Stimulated activated CD8-positive, alpha-beta memory T cell treated with anti-CD3 and anti-CD28 coated beads, Interleukin-7, amount 100 ng/mL, for 24 hours (primary cell): Measurements from ENCODE around the gene WEE2.
"Not testable (repeated sequence)": the region's sequence is repeated elsewhere in the genome, so short reads cannot be mapped to it uniquely, and the experiment has no call there.

Source experiments
- DNase-seq: peaks from one replicate; pipeline ENCODE4 v3.0.0-alpha.2; 2020; ENCODE audit warnings: low read depth

Gene WEE2

DNA sequence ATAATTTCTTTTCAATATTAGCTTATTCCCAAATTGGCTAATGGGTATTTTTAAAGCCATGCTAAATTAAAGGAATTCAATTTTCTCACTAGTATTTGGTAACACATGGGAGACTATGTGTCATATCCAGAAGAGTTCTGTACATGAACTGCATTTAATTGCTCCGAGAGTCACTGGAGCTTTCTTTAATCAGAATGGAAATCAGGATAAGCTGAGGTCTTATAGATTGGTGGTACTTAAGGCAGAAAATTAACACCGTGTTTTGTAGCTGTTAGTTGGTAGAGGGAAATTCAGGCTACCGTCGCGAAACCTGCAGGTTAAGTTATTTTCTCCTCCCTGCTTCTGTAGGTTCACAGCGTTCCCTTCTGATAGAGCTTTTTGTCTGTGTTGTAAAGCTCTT lies at the start of gene WEE2:
Gene WEE2 (plus strand): TSS at position 3 of the 400 bp plus-strand sequence. CDS start 406 bp downstream, outside the sequence.
- DNase-seq = no peak

DNA sequence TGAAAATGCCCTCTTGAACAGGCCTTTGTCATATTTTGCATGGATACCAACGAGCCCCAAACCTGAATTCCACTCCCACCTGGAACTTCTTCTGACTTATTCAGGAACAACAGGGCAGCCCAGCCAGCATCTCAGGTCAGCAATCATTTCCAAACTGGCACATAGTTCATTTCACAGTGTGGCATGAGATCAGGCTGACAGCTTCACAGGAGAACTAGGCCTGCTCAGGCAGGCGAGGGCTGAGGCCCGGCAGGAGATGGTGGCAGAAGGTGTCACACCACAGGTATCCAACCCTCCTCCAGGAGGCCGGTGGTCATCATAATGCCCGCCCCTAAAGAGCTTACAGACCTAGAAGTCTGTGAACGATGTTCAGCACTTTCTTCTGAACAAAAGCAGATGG lies 48.7 kb upstream of the WEE2 start:
- DNase-seq = no peak

DNA sequence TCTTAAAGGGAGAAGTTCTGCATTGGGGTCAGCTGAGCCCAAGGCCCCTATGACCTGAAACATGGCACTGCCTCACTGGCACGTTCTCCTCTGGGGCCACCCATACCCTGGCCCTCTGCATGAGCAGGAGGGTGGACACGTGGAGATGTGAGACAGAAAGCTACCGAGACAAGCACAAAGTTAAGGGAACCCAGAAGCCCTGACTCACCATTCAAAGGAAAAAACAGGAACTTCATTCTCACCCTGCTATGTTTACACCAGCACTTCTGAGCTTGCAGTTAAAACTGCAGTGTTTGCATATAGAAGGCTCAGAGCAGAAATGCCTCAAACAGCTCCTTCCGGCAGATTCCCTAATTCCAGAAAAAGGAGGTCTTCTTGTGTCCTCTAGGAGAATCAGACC lies 47.9 kb upstream of the WEE2 start:
- no peak for DNase-seq

DNA sequence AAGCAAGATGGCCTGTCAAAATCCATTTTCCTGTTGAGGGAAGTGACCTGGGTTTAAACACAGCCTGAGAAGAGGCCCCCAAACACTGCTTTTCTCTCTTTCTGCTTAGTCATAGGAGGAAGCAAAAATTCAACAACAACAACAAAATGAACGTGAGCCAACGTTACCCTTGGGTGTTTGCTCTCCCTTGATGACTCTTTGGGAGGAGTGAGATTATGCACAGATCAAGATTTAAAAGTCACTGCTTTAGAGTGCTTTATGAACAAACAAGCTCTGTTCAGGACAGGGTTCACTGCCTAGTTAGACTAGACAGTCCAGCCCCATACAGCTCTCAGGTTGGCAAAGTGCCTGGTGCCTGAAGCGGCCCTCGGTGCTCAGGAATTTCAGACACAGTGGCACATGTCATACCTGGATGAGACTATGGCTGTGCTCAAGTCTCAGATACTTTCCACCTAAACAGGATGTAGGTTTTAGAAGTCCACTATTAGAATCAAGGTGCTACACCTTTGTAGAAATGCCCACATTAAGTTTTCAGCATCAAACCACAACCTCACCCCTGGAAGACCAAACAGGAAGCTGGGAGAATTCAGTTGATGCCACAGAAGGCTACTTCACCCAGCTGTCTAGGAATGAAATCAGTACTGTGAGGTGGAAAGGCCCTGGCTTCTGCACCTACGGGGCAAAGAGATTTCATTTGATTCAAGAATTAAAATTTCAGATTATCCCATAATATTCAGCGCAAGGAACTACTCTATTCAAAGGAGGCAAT lies 44.9 kb upstream of the WEE2 start:
- no peak for DNase-seq

DNA sequence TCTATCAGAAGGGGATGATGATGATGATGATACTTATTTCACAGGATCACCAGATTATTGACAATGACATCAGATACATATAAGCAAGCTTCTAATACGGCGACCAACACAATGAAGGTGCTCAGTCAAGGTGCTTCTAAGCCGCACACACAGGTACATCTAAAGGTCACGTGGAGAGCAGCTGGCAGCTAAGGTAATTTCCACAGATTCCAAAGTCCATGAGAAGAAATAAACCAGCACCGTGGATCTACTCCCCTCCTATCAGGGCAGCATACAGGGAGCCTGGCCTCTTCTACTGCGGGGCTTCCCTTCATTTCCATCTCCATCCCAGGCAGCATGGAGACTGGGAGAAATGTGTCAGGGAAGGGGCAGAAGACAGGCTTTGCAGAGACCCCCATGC lies 43.7 kb upstream of the WEE2 start:
- no peak for DNase-seq

DNA sequence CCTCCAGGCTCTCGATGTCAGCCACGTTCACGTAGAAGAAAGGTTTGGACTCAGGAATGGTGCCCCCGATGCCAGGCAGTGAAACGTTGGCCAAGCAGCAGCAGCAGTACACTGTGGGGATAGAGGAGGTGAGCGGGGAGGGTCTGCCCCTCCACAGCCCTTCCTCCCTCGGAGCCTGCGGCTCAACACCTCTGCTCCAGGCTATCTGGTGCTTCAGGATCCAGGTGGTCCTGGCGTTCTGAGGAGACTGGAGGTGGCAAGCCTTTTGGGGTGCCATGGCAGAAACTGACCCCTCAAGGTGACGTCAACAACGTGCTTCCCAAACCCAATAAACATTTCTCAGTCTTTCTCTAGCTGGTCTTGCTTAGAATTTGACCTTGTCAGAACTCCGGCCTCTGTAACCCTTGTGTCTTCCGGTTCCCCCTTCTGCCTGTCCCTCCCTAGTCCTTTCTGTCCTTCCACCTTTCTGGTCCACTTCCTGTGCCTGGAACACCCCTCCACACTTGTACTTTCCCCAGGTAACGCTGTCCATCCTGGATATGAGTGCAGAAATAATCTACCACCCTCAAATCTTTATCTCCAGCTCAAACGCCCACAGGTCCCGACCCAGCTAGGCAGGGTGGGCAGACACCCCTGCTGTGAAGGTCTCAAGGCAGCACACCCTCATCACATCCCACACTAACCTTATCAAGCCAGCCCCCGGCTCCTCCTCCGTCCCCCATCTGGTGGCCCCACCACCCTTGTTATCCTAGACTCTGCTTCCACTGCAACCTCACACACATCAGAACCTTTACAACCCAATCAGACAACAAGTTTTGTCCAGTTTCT lies 42.7 kb upstream of the WEE2 start:
- DNase-seq = no peak

DNA sequence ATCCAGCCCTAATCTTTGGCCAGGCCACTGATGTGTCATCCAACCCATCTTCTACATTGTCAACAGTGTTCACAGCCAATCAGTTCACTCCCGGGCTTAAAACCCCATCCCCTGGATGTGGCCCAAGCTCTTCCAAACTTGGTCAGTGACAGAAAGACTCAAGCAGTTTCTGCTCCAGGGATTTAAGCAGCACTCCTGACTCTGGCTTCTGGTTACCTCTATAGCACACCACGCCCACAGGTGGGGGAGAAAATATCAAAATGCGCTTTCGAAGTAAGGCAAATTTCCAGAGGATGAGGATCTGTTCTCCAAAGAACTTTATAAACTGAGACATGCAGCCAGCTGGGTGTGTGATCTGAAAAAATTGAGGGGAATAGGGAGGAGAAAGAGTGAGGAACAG lies 42.1 kb upstream of the WEE2 start:
- DNase-seq = no peak

DNA sequence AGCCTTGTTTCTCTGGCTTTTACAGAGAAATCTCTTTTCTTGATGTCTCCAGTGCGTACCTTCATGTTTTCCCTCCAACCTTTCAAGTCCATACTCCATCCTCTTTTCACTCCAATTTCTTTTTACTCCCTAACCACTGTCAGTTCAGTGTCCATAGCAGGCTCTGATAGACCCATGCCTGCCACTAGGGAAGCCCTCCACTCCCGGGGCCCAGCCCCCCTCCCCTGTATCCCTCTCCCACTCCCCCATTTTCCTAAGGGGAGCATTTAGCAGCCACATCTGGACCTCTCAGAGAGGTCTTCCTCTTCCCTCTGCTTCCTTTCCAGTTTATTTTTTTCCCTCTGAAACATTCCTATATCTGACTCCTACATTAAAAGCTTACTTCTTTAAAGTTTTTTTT lies 39.3 kb upstream of the WEE2 start:
- DNase-seq = no peak

DNA sequence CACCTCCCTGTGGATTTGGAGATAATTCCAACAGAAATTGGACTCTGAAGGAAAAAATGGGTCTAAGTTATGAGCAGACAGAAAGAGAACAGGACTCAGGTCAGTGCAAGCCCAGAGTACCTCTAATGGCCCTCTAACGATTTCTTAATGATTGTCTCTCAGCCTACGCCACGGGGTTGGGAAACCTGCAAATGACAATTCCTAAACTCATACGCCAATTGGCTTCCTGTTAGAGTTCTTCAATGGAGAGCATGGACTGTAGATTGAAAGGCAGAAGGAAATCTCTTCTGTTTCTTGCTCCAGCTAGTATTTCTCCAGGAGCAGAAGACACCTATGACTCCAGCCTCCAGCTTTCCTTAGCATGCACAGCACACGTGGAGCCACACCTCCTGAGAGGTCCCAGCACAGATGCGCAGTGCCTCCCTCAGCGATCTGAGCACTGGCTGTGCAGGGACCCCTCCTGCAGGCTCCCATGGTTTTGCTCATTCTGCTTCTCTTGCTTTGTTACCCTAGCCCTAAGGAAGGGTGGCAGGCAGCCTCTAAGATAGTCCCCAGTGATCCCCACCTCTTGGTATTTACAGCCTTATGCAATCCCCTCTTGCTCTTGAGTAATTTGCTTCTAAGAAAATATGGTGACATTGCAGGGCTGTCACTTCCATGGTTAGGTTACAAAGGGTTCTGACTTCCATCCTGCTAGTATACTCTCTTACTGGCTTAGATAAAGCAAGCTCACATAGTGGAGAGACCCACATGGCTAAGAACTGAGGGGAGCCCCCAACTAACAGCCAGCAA lies 36.3 kb upstream of the WEE2 start:
- DNase-seq = no peak

DNA sequence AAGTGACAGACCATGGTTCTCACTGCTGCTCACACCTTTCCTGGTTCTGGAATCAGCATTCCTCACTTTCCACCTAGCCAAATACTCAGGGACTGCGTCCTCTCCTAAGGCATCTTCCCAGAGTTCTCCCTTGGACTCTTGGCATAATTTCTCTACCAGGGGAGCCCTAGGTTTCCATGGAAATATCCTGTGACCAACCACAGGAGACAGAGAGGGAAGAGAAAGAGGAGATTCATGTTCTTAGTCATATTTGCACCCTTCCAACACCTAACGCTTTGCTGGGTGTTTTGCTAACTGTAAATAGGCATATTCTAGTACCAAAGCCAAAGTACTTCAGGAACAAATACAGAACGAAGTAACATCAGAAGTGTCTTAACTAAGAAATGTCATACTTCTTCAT lies 34.8 kb upstream of the WEE2 start:
- DNase-seq = no peak

DNA sequence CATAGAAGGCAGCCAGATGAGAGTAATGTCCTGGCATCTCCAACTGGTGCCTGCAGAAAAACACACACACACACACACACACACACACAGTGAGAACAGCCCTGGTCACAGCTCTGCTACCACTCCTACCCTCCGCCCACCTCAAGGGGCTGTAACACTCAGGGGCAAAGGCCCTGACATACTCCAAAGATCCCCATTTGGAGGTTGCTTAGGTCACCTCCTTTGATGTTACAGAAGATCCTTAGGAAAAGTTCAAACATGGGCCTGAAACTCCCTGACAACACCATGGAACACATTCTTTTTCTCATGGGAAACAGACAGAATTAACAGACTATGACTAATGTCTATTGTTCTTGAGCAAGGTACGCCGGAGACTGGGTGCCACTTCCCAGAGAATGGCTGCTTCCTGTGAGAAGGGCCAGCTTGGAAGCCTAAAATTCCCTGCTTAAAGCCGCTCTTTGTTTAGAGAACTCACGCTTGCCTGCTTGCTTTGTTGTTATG lies 33.9 kb upstream of the WEE2 start:
- DNase-seq = no peak

DNA sequence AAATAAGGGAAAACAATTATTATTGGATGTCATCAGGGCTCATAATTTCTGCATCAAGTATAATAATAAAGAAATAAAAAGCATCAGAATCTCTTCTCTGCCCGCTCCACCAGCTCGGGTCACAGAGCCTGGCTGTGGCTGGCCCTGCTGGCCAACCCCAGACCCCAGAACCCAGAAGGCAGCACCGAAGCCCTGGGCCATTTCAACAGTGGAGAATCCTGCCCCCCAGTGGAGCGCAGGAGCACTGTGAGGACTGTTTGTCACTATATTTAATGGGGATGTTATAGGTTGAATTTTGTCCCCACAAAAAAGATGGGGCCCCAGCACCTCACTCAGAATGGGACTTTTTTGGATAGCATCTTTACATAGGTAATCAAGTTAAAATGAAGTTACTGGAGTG lies 33.5 kb upstream of the WEE2 start:
- no peak for DNase-seq

DNA sequence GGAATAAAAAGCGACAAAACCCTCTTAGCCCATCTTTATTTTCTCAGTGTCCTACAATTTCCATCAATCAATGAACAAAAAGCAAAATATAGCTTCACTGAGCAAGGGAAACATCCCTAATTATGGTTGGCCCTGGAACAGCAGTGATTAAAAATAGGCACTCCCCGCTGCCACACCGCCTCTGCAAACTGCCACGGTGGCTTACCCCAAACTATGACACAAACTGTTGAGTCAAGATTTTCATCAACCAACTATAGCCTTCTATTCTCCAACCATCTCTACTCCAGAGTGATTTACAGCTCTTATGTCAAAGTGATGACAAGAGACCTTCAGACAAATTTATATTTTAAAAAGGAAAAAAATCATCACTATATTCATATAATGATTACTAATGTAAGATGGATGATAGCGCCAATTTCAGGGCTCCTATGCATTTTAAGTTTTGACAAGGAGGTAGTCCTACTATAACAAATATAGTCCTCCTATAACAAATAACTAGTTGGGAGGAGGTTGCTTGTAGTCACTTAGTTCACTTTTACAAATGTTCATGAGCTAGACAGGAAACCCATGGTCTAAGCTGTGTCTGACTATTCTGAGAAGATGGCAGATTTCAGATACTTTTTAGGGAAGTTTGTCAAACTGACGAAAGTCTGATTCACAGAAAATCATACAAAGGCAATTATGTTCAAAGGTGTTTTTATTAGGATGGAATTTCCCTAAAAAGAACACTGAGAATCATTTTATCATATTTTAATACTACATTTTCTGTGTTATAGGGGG lies 32.5 kb upstream of the WEE2 start:
- DNase-seq = no peak

DNA sequence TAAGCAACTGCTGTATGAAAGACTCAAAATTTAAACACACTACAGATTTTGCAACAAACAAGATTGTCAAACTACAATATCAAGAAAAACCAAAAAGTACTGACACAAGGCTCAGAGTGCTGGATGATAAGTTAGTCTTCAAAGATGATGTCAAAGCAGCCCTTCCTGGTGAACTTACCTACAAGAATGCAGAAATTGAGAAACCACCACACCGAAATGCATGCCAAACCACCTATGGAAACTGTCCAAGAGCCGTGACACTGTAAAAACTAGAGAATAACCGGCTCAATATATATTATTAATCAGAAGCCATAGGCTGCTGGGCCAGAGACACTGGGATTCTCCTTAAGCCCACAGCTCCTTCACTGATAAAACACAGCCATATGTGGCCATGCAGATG lies 31.5 kb upstream of the WEE2 start:
- DNase-seq = no peak

DNA sequence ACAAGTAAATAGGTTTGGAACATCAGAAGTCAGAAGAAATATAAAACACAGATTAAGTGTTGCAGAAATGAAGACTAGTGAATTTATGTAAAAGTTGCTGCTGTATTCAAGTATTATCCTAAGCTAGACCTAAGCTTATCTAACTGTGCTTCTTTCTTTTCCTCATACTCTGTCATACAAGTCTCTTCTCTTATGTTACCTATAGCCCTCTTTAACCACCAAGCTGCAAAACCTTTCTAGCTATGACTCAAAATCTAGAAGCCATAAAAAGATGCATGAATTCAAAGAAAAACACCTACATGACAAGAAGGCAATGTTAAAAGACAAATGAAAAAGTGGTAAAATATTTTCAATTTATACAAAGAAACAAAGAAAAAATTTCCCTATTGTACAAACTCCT lies 29.1 kb upstream of the WEE2 start:
- DNase-seq = no peak

DNA sequence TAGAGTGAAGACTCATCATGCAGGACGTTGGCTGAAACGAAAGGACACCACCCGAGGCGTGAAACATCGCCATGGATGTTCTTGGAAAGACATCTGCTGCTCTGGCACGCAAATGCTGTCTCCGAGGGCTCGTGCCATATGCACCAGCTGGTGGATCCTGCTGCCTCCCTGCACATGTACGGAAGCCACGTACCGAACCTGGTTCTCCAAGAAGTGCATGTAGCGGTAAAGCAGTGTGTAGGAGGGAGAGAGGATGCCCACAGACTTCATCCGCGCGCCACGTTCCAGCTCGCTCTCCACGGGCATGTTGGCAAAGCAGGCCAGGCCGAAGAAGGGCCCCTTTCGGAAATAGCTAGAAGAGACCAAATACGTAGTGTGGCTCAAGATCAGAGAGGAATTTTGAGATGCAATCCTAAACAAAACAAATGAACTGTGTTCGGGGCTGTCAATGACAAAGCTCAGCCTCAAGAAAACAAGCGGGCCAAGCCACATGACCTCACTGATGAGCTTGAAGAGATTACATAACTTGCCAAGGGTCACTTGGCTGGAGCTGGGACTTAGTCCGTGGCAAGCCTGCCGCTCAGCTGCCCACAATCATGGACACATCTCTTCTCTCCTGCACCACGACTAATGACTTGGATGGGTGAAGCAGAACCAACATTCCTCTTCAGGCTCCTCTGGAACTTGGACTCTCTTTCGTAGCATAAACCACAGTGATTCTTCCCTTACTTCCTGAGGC lies 22.7 kb upstream of the WEE2 start:
- no peak for DNase-seq

DNA sequence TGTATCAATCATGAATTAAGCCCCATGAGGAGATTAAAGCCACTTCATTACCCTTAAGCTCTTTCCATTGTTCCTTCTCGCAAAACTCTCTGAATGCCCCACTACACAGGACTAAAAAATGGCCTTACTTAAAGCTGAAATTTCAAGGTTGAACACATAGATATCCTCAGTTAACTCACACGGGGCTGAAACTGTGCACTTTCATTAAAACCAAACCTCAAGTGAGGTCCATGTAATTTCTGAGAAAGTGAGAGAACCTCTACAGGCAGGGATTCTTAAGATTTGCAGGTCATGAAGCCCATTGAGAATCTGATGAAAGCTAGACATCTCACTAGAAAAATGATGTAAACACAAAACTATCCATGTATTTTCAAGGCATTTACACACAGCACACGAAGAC lies 22.1 kb upstream of the WEE2 start:
- no peak for DNase-seq

DNA sequence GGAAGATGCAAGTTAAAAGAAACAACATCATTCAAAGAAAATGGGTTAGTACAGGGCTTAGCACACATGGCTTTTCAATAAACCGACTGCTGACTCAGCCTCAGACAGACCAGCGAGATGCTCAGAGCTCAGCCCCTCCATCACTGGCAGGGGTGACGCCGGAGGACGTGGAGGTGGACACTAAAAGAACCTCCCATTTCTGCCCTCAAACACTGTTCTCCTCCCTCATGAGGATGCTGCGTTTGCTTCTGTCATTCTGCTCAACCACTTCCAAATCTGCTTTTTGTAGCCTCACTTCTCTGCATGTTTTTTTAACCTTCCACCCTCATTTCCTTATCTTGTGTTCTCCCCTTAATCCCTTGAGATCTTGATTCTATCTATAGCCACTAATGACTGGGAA lies 21.5 kb upstream of the WEE2 start:
- no peak for DNase-seq

DNA sequence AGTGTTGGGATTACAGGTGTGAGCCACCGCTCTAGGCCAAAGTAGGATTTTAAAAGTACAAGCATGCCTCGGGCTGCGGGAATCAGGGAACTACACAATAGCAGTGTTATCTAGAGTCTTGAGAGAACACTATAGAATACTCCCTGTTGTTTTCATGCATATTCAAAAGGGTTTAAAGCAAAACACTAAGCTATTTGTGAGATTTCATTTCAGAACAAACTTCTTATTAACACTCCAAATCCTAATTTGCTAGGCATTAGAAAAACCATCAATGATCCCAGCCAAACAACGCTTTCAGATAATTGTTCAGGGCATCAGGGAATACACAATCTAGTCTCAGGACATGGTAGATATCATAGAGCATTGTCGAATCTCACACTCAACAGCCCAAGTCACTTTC lies 20.1 kb upstream of the WEE2 start:
- DNase-seq = no peak

DNA sequence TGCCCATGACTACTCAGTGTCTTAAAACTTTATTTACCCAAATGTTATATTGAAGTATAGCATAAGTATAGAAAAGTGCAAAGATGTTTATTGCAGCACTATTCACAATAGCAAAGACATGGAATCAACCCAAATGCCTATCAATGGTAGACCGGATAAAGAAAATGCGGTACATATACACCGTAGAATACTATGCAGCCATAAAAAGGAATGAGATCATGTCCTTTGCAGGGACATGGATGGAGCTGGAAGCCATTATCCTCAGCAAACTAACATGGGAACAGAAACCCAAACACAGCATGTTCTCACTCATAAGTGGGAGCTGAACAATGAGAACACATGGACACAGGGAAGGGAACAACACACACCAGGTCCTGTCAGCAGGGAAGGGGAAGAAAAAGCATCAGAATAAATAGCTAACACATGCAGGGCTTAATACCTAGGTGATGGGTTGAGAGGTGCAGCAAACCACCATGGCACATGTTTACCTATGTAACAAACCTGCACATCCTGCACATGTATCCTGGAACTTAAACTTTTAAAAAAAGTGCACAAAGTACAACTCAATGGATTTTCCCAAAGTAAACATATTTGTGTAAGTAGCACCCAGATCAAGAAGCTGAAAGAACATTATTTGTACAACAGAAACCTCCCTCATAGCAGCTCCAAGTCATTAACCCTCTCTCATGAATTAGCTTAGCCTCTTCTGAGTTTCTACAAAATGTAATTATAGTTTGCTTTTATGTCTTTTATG lies 18.9 kb upstream of the WEE2 start:
- not testable (repeated sequence) for DNase-seq
